A549 treated with CORT108297 at 1 μM for 4 hours (cell line): ENCODE measurements around the gene CCDC138. TPM values are rescaled to one million over a fixed set of nuclear protein-coding genes. Genes with fewer than 3 reads are reported as not detected.

Source experiments
- total RNA-seq: library from RNA; stranded (reverse); fragments of 200-300 nt; extraction: Qiagen RNA extraction; gene quantifications from 5 replicates; pipeline ENCODE4 v1.2.3, GENCODE V29; 2022

Gene CCDC138, protein sequence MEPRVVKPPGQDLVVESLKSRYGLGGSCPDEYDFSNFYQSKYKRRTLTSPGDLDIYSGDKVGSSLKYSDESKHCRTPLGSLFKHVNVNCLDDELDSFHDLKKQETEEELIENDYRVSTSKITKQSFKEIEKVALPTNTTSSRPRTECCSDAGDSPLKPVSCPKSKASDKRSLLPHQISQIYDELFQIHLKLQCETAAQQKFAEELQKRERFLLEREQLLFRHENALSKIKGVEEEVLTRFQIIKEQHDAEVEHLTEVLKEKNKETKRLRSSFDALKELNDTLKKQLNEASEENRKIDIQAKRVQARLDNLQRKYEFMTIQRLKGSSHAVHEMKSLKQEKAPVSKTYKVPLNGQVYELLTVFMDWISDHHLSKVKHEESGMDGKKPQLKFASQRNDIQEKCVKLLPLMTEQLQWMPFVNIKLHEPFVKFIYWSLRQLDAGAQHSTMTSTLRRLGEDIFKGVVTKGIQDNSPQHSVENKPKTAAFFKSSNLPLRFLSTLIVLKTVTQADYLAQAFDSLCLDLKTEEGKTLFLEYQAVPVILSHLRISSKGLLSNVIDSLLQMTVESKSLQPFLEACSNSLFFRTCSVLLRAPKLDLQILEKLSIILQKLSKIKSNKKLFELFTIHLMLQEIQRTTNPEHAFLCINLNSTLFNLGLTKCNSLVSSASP
- total RNA-seq = 6.6 to 8.8 TPM (median 8.1 TPM) in 5 replicates

DNA sequence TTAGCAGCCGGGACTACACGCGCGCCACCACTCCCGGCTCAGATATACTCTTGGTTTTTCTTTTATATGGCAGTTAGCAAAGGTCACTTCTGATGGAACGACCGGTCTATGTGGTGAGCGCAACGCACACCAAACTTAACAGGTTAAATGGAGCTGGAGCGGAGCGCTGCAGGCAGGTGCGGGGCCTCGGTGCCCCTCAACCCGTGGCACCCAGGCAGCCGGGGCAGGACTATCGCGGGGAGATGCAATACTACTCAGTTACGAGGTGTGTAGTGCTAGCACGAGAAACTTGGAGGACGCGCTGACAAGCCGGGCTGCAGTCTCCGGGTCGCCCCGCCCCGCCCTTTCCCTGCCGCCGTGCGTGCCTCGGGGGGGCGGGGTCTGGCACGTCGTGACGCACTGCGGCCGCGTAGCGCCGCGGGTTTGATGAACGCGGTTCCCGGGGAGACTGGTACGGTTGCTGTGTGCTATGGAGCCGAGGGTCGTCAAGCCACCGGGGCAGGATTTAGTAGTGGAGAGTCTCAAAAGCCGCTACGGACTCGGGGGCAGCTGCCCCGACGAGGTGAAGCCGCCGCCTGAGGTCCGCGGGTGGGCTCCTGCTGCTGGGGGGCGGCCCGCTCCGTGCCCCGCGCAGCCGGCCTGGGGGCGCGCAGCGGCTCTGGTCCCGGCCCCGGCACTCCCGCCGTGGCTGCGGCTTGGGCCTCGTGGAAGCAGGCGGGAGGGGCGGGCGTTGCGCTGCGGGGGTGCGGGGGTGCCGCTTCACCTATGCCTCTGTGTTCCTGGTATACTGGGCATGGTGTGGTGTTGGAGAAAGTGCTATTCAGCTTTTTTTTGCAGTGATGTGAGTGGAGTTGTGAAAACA is at the start of gene CCDC138:
Gene CCDC138, plus strand, starts transcription at position 418 of the 862 bp plus-strand sequence. Its CDS starts 52 bp downstream, at position 470.

Other genes starting within 250 kb of the CCDC138 start
- gene RANBP2, start 67.3 kb upstream of the CCDC138 start, total RNA-seq = 19.1 to 29.0 TPM (median 23.4 TPM) in 5 replicates
- 0.01 to 0.02 TPM in 2 of 5 replicates, not detected in the others for gene EDAR, start 202.4 kb downstream of the CCDC138 start, total RNA-seq